Colonic mucosa (tissue), 4 donors: ENCODE measurements around the gene VWA5B1. TPM values are rescaled to one million over a fixed set of nuclear protein-coding genes. Genes with fewer than 3 reads are reported as not detected.

Experiments
- DNase-seq: peaks from one replicate; pipeline ENCODE4 v3.0.0-alpha.2; 2020
- H3K27ac ChIP-seq: fragments of 200-600 bp; one replicate; pipeline ENCODE4 v1.8.0; 2021
- H3K27me3 ChIP-seq: fragments of 200-600 bp; one replicate; pipeline ENCODE4 v1.8.0; 2021
- H3K36me3 ChIP-seq: fragments of 200-600 bp; one replicate; pipeline ENCODE4 v1.8.0; 2021
- H3K4me1 ChIP-seq: fragments of 200-600 bp; one replicate; pipeline ENCODE4 v1.8.0; 2021; ENCODE audit warnings: mild to moderate bottlenecking
- H3K4me3 ChIP-seq: fragments of 200-600 bp; one replicate; pipeline ENCODE4 v1.8.0; 2021
- H3K9ac ChIP-seq, 2 donors: one replicate each; pipeline ENCODE4 v1.7.0; 2013; ENCODE audit warnings: control low read depth in 2 of 2, low read depth in 2 of 2, low read length in 2 of 2
- H3K9me3 ChIP-seq: fragments of 200-600 bp; one replicate; pipeline ENCODE4 v1.8.0; 2021
- intact Hi-C: fragments of 100-400 bp; cut with DNase I; formaldehyde crosslinking; loops from one replicate; pipeline ENCODE4 v1.14.1; 2022
- total RNA-seq, 2 donors: library from RNA; stranded (reverse); fragmentation: NEBNext Ultra II Directional in 1 of 2; extraction: Animal tissue kit (Norgen Biotek cat#: 25700) in 1 of 2; gene quantifications; one replicate each; pipeline ENCODE4 v1.2.1, GENCODE V29; 2021
- TF ChIP-seq, protein P1 (sequence below): fragments of 200-600 bp; IDR thresholded peaks from one replicate; pipeline ENCODE4 v1.8.0; 2022; ENCODE audit warnings: antibody characterized with exemption, mild to moderate bottlenecking
- donor health status: healthy.
- donor health status: DM: no; HTN: no; CAD: no.
- donor health status: DM: no; HTN: no; CAD: no.

The VWA5B1 gene
- total RNA-seq, 2 donors from 2014 or later: 0.29 to 0.30 TPM

DNA sequence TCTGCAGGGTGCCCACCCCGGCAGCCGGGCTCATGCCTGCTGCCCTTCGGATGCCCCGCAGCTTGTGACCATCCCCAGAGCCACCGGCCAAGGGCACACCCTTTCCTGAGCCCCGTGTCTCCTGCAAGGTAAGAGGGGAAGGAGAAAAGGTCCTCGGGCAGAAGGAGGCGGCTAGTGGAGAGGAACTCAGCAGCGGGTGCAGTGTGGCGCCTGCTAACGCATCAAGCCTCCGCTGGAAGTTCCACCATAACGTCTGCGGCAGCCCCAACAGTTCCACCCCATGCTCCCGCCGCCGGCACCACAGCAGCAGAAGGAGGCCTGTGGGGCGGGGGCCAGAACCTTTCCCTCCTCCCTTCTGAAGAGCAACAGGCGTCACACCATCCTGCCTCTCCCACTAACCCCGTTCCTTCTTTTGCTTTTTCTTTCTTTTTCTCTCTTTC, 990 bp downstream of the VWA5B1 start:
- Histone ChIP-seq H3K9ac (no peak overlapping the region), H3K27me3 (peaks cover 12% of the 10 kb centered on the region)

DNA sequence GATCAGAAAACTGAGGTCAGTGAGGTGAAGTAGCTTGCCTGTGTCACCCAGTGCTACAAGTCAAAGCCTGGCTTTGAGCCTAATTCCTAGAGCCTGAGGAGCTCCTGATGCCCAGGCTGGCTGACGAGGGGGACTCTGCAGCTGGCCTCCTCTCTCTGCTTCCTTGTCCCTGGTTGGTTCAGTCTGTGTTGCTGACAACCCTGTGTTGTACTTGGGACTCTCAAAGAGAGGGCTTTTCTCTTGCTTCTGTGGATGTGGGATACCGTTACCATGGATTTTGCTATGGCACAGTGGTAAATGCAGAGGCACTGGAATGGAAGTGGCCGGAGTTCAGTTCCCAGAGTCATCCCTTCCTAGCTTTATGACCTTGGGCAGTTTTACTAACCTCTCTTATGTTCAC, 8.0 kb downstream of the VWA5B1 start:
- Histone ChIP-seq H3K27me3 (no peaks in the 10 kb centered on the region), H3K4me1 (no peaks in the 10 kb centered on the region)
- intact Hi-C loops: no loop called here

More for the DNA sequence above, 990 bp downstream of the VWA5B1 start:
- intact Hi-C loops: no loop called here
- no peaks in the 10 kb centered on the region for H3K9me3 ChIP-seq
- H3K36me3 ChIP-seq: no peaks in the 10 kb centered on the region
- TF ChIP-seq, protein P1, sequence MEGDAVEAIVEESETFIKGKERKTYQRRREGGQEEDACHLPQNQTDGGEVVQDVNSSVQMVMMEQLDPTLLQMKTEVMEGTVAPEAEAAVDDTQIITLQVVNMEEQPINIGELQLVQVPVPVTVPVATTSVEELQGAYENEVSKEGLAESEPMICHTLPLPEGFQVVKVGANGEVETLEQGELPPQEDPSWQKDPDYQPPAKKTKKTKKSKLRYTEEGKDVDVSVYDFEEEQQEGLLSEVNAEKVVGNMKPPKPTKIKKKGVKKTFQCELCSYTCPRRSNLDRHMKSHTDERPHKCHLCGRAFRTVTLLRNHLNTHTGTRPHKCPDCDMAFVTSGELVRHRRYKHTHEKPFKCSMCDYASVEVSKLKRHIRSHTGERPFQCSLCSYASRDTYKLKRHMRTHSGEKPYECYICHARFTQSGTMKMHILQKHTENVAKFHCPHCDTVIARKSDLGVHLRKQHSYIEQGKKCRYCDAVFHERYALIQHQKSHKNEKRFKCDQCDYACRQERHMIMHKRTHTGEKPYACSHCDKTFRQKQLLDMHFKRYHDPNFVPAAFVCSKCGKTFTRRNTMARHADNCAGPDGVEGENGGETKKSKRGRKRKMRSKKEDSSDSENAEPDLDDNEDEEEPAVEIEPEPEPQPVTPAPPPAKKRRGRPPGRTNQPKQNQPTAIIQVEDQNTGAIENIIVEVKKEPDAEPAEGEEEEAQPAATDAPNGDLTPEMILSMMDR: no peak
- DNase-seq: no peak
- H3K4me1 ChIP-seq: no peaks in the 10 kb centered on the region
- no peak overlapping the region for H3K4me3 ChIP-seq
- H3K27ac ChIP-seq: no peak overlapping the region

DNA sequence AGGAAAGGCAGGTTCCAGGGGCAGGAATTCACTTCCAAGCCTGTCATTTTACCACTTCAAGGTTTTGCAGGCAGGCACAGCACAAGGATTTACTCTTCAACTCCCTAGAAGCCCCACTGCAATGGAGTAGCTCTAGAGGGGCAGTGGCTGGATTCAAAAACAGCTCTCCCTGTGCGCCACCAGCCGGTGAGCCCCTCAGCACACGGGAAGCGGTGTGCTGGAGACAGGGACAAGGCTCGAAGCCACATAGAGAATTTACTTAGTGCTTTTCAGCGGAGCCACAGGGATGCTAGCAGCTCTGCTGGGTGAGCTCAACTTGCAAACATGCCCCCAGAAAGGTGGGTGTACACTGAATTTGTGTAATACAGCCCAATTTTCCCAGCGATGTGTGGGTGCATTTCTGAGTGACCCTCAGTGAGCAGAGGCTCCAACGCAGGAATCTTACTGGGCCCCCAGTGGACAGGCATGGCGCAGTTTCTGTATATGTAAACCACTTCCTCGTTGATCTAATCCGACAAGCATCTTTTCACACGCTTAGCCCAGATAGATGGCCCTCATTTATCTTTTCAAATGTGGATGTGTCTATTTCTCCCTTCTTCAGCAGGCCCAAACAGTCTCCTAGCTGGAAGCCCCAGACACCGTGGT, 10.9 kb downstream of the VWA5B1 start:
- intact Hi-C loops: no loop called here
- Histone ChIP-seq H3K4me3 (no peak overlapping the region), H3K9me3 (no peaks in the 10 kb centered on the region), H3K27me3 (no peaks in the 10 kb centered on the region), H3K27ac (no peak overlapping the region), H3K9ac (no peak overlapping the region), H3K4me1 (no peaks in the 10 kb centered on the region), H3K36me3 (no peaks in the 10 kb centered on the region)
- TF ChIP-seq, protein P1: no peak
- DNase-seq: no peak

More for the DNA sequence above, 8.0 kb downstream of the VWA5B1 start:
- H3K27ac ChIP-seq: no peak overlapping the region
- H3K4me3 ChIP-seq: no peak overlapping the region
- no peaks in the 10 kb centered on the region for H3K36me3 ChIP-seq
- TF ChIP-seq, protein P1: no peak
- DNase-seq: no peak
- no peak overlapping the region for H3K9ac ChIP-seq
- H3K9me3 ChIP-seq: no peaks in the 10 kb centered on the region

DNA sequence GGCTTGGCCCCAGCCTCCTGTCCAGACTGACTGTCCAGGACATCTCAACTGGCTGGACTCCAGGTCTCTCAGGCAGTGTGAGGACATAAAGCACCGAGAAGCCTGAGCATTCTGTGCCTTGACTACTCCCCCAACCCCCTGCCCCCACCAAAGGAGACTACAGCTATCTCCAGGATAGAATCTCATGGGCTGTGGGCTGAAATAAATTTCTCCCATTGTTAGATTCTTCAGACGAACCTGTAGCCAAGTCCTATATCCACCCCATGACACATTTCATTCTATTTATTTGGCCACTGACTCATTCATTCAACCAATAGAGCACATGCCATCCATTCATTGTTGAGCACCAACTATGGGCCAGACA, 11.4 kb downstream of the VWA5B1 start:
- no peak for DNase-seq
- Histone ChIP-seq H3K9me3 (no peaks in the 10 kb centered on the region), H3K4me3 (no peak overlapping the region), H3K27ac (no peak overlapping the region), H3K4me1 (no peaks in the 10 kb centered on the region), H3K9ac (no peak overlapping the region), H3K27me3 (no peaks in the 10 kb centered on the region), H3K36me3 (no peaks in the 10 kb centered on the region)
- TF ChIP-seq, protein P1: no peak
- intact Hi-C loops: no loop called here

DNA sequence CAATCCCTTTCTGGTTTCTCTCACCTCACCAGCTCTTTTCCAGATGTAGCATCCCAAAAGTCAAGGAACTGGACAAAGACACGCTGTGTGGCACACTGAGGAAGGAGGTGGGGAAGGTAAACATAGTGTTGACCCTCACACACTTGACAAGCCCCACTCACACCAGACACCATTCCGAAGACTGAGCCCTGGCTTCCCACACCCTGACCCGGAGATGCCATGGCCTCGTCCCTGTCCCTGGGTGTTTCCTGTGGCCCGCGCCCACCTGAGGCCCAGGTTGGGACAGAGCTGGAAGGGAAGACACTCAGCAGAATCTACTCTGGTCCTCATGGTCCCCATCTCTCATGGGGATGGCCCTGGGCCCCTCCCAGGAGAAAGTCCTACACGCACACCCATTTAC, 16.4 kb downstream of the VWA5B1 start:
- Histone ChIP-seq H3K4me1 (no peaks in the 10 kb centered on the region), H3K27me3 (no peaks in the 10 kb centered on the region), H3K27ac (no peak overlapping the region), H3K36me3 (no peaks in the 10 kb centered on the region), H3K9ac (no peak overlapping the region), H3K4me3 (no peak overlapping the region), H3K9me3 (no peaks in the 10 kb centered on the region)
- TF ChIP-seq, protein P1: no peak
- intact Hi-C loops: no loop called here
- no peak for DNase-seq
